Caco-2 (cell line): Measurements from ENCODE around the gene ATP6V1C2. TPM values are rescaled to one million over a fixed set of nuclear protein-coding genes. Genes with fewer than 3 reads are reported as not detected.
A peak's percentile ranks its signal among the peaks of the same experiment; 100 is the strongest.

Experiments
- BruUV-seq: library from RNA; stranded (reverse); fragments of 400-500 nt; replicated peaks from 2 replicates; lab custom pipeline; 2021; lab: Mats Ljungman, UMichigan
- CTCF ChIA-PET: fragments of 300-600 bp; sonication (Branson Sonifier 250); formaldehyde crosslinking; loops from one replicate; lab custom pipeline; 2022; ENCODE audit warnings: antibody characterized with exemption; lab: Charles Lee
- POLR2A ChIA-PET: fragments of 300-600 bp; sonication (Branson Sonifier 250); formaldehyde crosslinking; loops from one replicate; lab custom pipeline; 2022; ENCODE audit warnings: antibody characterized with exemption; lab: Charles Lee
- DNase-seq, 2 experiments: peaks; one replicate each; pipeline versions ENCODE4 v3.0.0 to v3.0.0-alpha.2; 2020 to 2022
- H3K27me3 ChIP-seq: replicated peaks from 2 replicates; pipeline ENCODE4 v1.6.0; 2011; ENCODE audit warnings: low read length; ENCODE audit not compliant: control insufficient read depth, insufficient read depth
- H3K36me3 ChIP-seq: 2 replicates; pipeline ENCODE4 v1.5.1; 2011; ENCODE audit warnings: low read length; ENCODE audit not compliant: control insufficient read depth, insufficient read depth
- H3K4me1 ChIP-seq: fragments of 250-450 bp; sonication (Bioruptor Pico); 2 replicates; pipeline ENCODE4 v1.5.1; 2020; ENCODE audit warnings: mild to moderate bottlenecking
- H3K4me3 ChIP-seq: 2 replicates; pipeline ENCODE4 v1.5.1; 2011; ENCODE audit warnings: low read depth, mild to moderate bottlenecking, control low read depth, low read length
- H3K9me3 ChIP-seq: fragments of 250-450 bp; sonication (Bioruptor Pico); 2 replicates; pipeline ENCODE4 v1.5.1; 2020; ENCODE audit warnings: mild to moderate bottlenecking, moderate library complexity
- H3K27ac Mint-ChIP-seq: one replicate; pipeline ENCODE4 v1.8.0; 2022; ENCODE audit warnings: mixed read lengths; ENCODE audit not compliant: unreplicated experiment
- H3K27me3 Mint-ChIP-seq: one replicate; pipeline ENCODE4 v1.8.0; 2022; ENCODE audit warnings: mixed read lengths; ENCODE audit not compliant: insufficient read depth, unreplicated experiment
- H3K36me3 Mint-ChIP-seq: one replicate; pipeline ENCODE4 v1.8.0; 2022; ENCODE audit warnings: mild to moderate bottlenecking, mixed read lengths; ENCODE audit not compliant: insufficient read depth, unreplicated experiment
- H3K4me1 Mint-ChIP-seq: one replicate; pipeline ENCODE4 v1.8.0; 2022; ENCODE audit warnings: low read depth, mixed read lengths; ENCODE audit not compliant: unreplicated experiment
- H3K4me3 Mint-ChIP-seq: one replicate; pipeline ENCODE4 v1.8.0; 2022; ENCODE audit warnings: mild to moderate bottlenecking, moderate library complexity, mixed read lengths; ENCODE audit not compliant: unreplicated experiment
- H3K9me3 Mint-ChIP-seq: one replicate; pipeline ENCODE4 v1.8.0; 2022; ENCODE audit warnings: mixed read lengths; ENCODE audit not compliant: unreplicated experiment
- CTCF ChIP-seq, 2 experiments: fragments of 200-600 bp in 1 of 2; IDR thresholded peaks; 1 replicate in 1 of 2; 2 replicates in 1 of 2; pipeline versions ENCODE4 v1.5.1 to v1.8.0; 2011 to 2022; ENCODE audit warnings: antibody characterized with exemption in 1 of 2, control low read depth in 1 of 2, inconsistent platforms in 1 of 2, low read depth in 1 of 2, low read length in 1 of 2, mild to moderate bottlenecking in 1 of 2, moderate library complexity in 1 of 2; ENCODE audit not compliant: insufficient read depth in 1 of 2, severe bottlenecking in 1 of 2, unreplicated experiment in 1 of 2
- intact Hi-C: fragments of 100-400 bp; cut with micrococcal nuclease; formaldehyde crosslinking; loops from one replicate; pipeline ENCODE4 v1.10.0; 2022; ENCODE audit not compliant: unreplicated experiment
- total RNA-seq: library from RNA; stranded (reverse); gene quantifications from 2 replicates; pipeline ENCODE4 v1.2.3, GENCODE V29; 2022

Gene ATP6V1C2
- total RNA-seq, 1 experiment from 2014 or later, result 4.2 TPM

- no peaks in the 10 kb centered on the region for H3K36me3 ChIP-seq
- TF ChIP-seq CTCF (IDR thresholded peaks at IDR 0.05; ENCODE audit: insufficient read depth in 1 of 2, low read depth in 1 of 2, low read length in 1 of 2, severe bottlenecking in 1 of 2, unreplicated experiment in 1 of 2), result no peak
- ChIA-PET POLR2A (no interaction called here), CTCF (no interaction called here)
- intact Hi-C loops, result no loop called here
- Mint-ChIP-seq H3K36me3 (peaks cover 14% of the 10 kb centered on the region), H3K9me3 (no peaks in the 10 kb centered on the region), H3K27ac (no peak overlapping the region), H3K4me3 (no peak overlapping the region), H3K4me1 (peaks cover 5% of the 10 kb centered on the region), H3K27me3 (no peaks in the 10 kb centered on the region)
- no TSS peak for BruUV-seq
- no peaks in the 10 kb centered on the region for H3K9me3 ChIP-seq
- H3K4me3 ChIP-seq, result no peak overlapping the region
- H3K4me1 ChIP-seq, result peaks cover 11% of the 10 kb centered on the region; the same call in 1 of the 2 replicates
- DNase-seq, result peak in 1 of 2 experiments; percentile 24
- no peaks in the 10 kb centered on the region for H3K27me3 ChIP-seq
Measured at GRCh38 chr2:10772201-10772867, 50.9 kb downstream of the ATP6V1C2 start.

- DNase-seq, result peak in 1 of 2 experiments; percentile 27
- Mint-ChIP-seq H3K27ac (no peak overlapping the region), H3K27me3 (no peaks in the 10 kb centered on the region), H3K9me3 (no peaks in the 10 kb centered on the region), H3K4me1 (peaks cover 5% of the 10 kb centered on the region), H3K4me3 (no peak overlapping the region), H3K36me3 (peaks cover 19% of the 10 kb centered on the region)
- Histone ChIP-seq H3K4me3 (no peak overlapping the region), H3K27me3 (no peaks in the 10 kb centered on the region), H3K9me3 (no peaks in the 10 kb centered on the region), H3K36me3 (no peaks in the 10 kb centered on the region), H3K4me1 (peaks cover 11% of the 10 kb centered on the region; the same call in 1 of the 2 replicates)
- CTCF ChIA-PET, result no interaction called here
- POLR2A ChIA-PET, result no interaction called here
- intact Hi-C loops, result no loop called here
- BruUV-seq, result no TSS peak
- TF ChIP-seq CTCF (IDR thresholded peaks at IDR 0.05; ENCODE audit: insufficient read depth in 1 of 2, low read depth in 1 of 2, low read length in 1 of 2, severe bottlenecking in 1 of 2, unreplicated experiment in 1 of 2), result no peak
Measured at GRCh38 chr2:10772868-10773215, 51.4 kb downstream of the ATP6V1C2 start.

- no peaks in the 10 kb centered on the region for H3K27me3 Mint-ChIP-seq
- Histone ChIP-seq H3K9me3 (no peaks in the 10 kb centered on the region), H3K27me3 (no peaks in the 10 kb centered on the region), H3K4me1 (peaks cover 11% of the 10 kb centered on the region; the same call in 1 of the 2 replicates), H3K36me3 (no peaks in the 10 kb centered on the region), H3K4me3 (no peak overlapping the region)
- DNase-seq, result peak in 1 of 2 experiments; percentile 73
- peaks cover 22% of the 10 kb centered on the region for H3K36me3 Mint-ChIP-seq
- TF ChIP-seq CTCF (IDR thresholded peaks at IDR 0.05; ENCODE audit: insufficient read depth in 1 of 2, low read depth in 1 of 2, low read length in 1 of 2, severe bottlenecking in 1 of 2, unreplicated experiment in 1 of 2), result no peak
- no TSS peak for BruUV-seq
- ChIA-PET CTCF (no interaction called here), POLR2A (no interaction called here)
- H3K4me1 Mint-ChIP-seq, result peaks cover 5% of the 10 kb centered on the region
- intact Hi-C loops, result no loop called here
- H3K4me3 Mint-ChIP-seq, result no peak overlapping the region
- peak overlapping the region; percentile 16 for H3K27ac Mint-ChIP-seq
- H3K9me3 Mint-ChIP-seq, result no peaks in the 10 kb centered on the region
Measured at GRCh38 chr2:10773821-10774341, 52.5 kb downstream of the ATP6V1C2 start.
